ENCODE results near the gene KIF20B. TPM values are rescaled to one million over a fixed set of nuclear protein-coding genes. Genes with fewer than 3 reads are reported as not detected.
A peak's percentile ranks its signal among the peaks of the same experiment; 100 is the strongest.

The KIF20B gene
- total and polyA plus RNA-seq, 2 of the 13 experiments (the other 11 are each of a cell fraction or from before 2014, with no cell fraction given) = 3.5 to 38.6 TPM

DNA sequence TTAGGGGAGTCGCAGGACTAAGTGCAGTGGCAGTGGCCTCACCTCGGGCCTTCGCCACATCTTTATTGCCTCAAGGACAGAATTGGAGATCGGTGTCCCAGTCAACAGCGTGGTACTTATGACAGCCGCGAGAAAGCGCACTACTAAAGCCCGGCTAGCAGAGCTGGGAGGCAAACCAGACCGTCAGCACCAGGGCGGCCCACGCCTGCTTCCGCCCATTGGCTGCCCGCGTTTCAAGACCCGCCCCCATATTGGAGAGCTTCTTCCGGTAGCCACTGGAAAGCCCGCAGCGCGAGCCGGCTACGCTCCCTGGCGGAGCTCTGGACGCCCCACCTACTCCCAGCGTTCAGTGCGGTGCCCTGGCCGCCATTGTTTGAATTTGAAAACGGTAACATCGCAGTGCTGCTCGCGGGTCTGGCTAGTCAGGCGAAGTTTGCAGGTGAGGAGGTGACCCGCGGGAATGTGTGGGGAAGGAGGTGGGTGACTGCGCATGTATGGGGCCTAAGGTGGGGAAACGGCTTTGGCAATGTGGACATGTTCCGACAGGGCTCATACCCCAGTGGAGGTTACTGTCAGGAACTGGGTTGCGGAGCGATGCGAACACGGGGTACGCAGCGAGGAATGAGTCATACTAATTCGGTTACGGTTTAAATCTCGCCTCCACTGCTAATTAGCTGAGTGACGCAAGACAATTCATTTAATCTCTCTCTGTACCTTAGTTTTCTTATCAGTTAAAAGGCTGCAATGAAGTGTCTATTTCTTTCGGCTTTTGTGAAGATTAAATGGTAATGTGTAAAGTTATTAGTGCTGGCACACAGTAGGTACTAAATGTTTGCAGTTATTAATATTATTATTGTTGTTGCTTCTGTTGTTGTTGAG, at the start of gene KIF20B (continued):
- peak; percentile 93; the same call in 1 of the 2 replicates for TF ChIP-seq PRMT3 (CRISPR knock-in tag; IDR thresholded peaks at IDR 0.05; ENCODE audit: borderline replicate concordance, low read depth)
- peak; percentile 50 for TF ChIP-seq CREB1 (IDR thresholded peaks at IDR 0.05)
- peak; percentile 80; the same call in 1 of the 2 replicates for TF ChIP-seq CREB1 (CRISPR knock-in tag; IDR thresholded peaks at IDR 0.05)
- TF ChIP-seq ZNF780A (CRISPR knock-in tag; IDR thresholded peaks at IDR 0.05) = peak; percentile 99
- peak; percentile 82 for TF ChIP-seq HDAC2 (CRISPR knock-in tag; IDR thresholded peaks at IDR 0.05)
- TF ChIP-seq SALL2 (CRISPR knock-in tag; IDR thresholded peaks at IDR 0.05) = no peak
- TF ChIP-seq NFE2L1 (CRISPR knock-in tag; IDR thresholded peaks at IDR 0.05; ENCODE audit: borderline replicate concordance) = no peak
- TF ChIP-seq SNAI1 (CRISPR knock-in tag; IDR thresholded peaks at IDR 0.05; ENCODE audit: borderline replicate concordance) = peak; percentile 66; the same call in 1 of the 2 replicates
- TF ChIP-seq ZNF724P (CRISPR knock-in tag; IDR thresholded peaks at IDR 0.05; ENCODE audit: borderline replicate concordance) = peak; percentile 95
- no peak for TF ChIP-seq ZFP41 (CRISPR knock-in tag; IDR thresholded peaks at IDR 0.05; ENCODE audit: borderline replicate concordance)
- no peak for TF ChIP-seq KDM1A (CRISPR knock-in tag; IDR thresholded peaks at IDR 0.05)
- TF ChIP-seq CHCHD3 (CRISPR knock-in tag; IDR thresholded peaks at IDR 0.05) = peak; percentile 98
- no peak for TF ChIP-seq NBN (conservative IDR thresholded peaks at IDR 0.05)
- TF ChIP-seq ELF3 (CRISPR knock-in tag; IDR thresholded peaks at IDR 0.05) = peak; percentile 61; the same call in 1 of the 2 replicates
- peak; percentile 59; the same call in 1 of the 2 replicates for TF ChIP-seq ZNF567 (CRISPR knock-in tag; IDR thresholded peaks at IDR 0.05; ENCODE audit: borderline replicate concordance)
- TF ChIP-seq NCOA2 (CRISPR knock-in tag; IDR thresholded peaks at IDR 0.05) = no peak
- TF ChIP-seq, protein P1, sequence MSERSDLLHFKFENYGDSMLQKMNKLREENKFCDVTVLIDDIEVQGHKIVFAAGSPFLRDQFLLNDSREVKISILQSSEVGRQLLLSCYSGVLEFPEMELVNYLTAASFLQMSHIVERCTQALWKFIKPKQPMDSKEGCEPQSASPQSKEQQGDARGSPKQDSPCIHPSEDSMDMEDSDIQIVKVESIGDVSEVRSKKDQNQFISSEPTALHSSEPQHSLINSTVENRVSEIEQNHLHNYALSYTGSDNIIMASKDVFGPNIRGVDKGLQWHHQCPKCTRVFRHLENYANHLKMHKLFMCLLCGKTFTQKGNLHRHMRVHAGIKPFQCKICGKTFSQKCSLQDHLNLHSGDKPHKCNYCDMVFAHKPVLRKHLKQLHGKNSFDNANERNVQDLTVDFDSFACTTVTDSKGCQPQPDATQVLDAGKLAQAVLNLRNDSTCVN (CRISPR knock-in tag; IDR thresholded peaks at IDR 0.05; ENCODE audit: borderline replicate concordance) = 0 out of 2 replicates have a peak, but pooled peaks have one; percentile 50
- TF ChIP-seq TOE1 (CRISPR knock-in tag; IDR thresholded peaks at IDR 0.05) = no peak
- no peak for TF ChIP-seq KIAA2018 (CRISPR knock-in tag; IDR thresholded peaks at IDR 0.05; ENCODE audit: borderline replicate concordance)
- TF ChIP-seq ARID2 (CRISPR knock-in tag; IDR thresholded peaks at IDR 0.05; ENCODE audit: borderline replicate concordance) = peak; percentile 83
- no peak for TF ChIP-seq ZKSCAN1 (IDR thresholded peaks at IDR 0.05; ENCODE audit: low read length)
- no peak for TF ChIP-seq ZFP62 (CRISPR knock-in tag; IDR thresholded peaks at IDR 0.05)
